Activated CD4-positive, alpha-beta T cell treated with anti-CD3 and anti-CD28 coated beads for 36 hours (primary cell): Measurements from ENCODE around the gene MCRIP1. TPM values are rescaled to one million over a fixed set of nuclear protein-coding genes. Genes with fewer than 3 reads are reported as not detected.

Experiments used
- ATAC-seq: fragments of 200-7000 bp; cut with Tn5 transposase; one replicate; pipeline ENCODE4 v1.10.0; 2021; ENCODE audit warnings: mild to moderate bottlenecking, moderate library complexity
- CTCF ChIA-PET: fragments of 350-600 bp; sonication (Branson Sonifier 250); formaldehyde crosslinking; loops from one replicate; lab custom pipeline; 2021; ENCODE audit warnings: antibody characterized with exemption; lab: Charles Lee
- POLR2A ChIA-PET: fragments of 350-600 bp; sonication (Branson Sonifier 250); formaldehyde crosslinking; loops from one replicate; lab custom pipeline; 2021; ENCODE audit warnings: antibody characterized with exemption, inconsistent platforms; lab: Charles Lee
- DNase-seq: peaks from one replicate; pipeline ENCODE4 v3.0.0-alpha.2; 2020
- H3K27ac Mint-ChIP-seq: one replicate; pipeline ENCODE4 v1.8.0; 2021; ENCODE audit warnings: mixed read lengths
- H3K27me3 Mint-ChIP-seq: one replicate; pipeline ENCODE4 v1.8.0; 2021; ENCODE audit warnings: mixed read lengths
- H3K36me3 Mint-ChIP-seq: one replicate; pipeline ENCODE4 v1.8.0; 2021; ENCODE audit warnings: low read depth, mixed read lengths
- H3K4me1 Mint-ChIP-seq: one replicate; pipeline ENCODE4 v1.8.0; 2021; ENCODE audit warnings: mixed read lengths
- H3K4me3 Mint-ChIP-seq: one replicate; pipeline ENCODE4 v1.8.0; 2021; ENCODE audit warnings: mild to moderate bottlenecking, moderate library complexity, mixed read lengths
- H3K9me3 Mint-ChIP-seq: one replicate; pipeline ENCODE4 v1.8.0; 2021; ENCODE audit warnings: low read depth, mixed read lengths
- intact Hi-C, 2 experiments: fragments of 100-400 bp; cut with DNase I in 1 of 2; cut with micrococcal nuclease in 1 of 2; formaldehyde crosslinking; loops; one replicate each; pipeline versions ENCODE4 v1.14.2 to v1.15.1; 2022 to 2024; cut with DNase I, micrococcal nuclease
- total RNA-seq, 2 experiments: library from RNA; stranded (reverse); gene quantifications; one replicate each; pipeline ENCODE4 v1.2.3, GENCODE V29; 2021

Gene MCRIP1
- total RNA-seq, 2 experiments from 2014 or later = 45.8 to 50.4 TPM

DNA sequence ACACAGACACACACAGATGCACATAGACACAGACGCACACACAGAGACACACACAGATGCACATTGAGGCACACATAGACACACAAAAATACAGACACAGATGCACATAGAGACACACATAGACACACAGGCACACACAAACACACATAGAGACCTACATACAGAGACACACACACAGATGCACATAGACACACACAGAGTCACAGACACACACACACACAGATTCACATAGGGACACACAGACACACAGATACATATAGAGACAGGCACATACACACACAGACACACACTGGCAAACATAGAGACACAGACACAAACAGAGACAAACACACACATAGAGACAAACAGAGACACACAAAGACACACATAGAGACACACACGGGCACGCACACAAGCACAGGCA lies 39.0 kb downstream of the MCRIP1 start:
- intact Hi-C loops = no loop called here
- no peaks in the 10 kb centered on the region for H3K9me3 Mint-ChIP-seq
- CTCF ChIA-PET = no interaction called here
- no peaks in the 10 kb centered on the region for H3K27me3 Mint-ChIP-seq
- no peaks in the 10 kb centered on the region for H3K4me1 Mint-ChIP-seq
- POLR2A ChIA-PET = no interaction called here
- DNase-seq (no peak), ATAC-seq (no peak)
- H3K4me3 Mint-ChIP-seq = no peak overlapping the region
- no peaks in the 10 kb centered on the region for H3K36me3 Mint-ChIP-seq
- no peak overlapping the region for H3K27ac Mint-ChIP-seq

DNA sequence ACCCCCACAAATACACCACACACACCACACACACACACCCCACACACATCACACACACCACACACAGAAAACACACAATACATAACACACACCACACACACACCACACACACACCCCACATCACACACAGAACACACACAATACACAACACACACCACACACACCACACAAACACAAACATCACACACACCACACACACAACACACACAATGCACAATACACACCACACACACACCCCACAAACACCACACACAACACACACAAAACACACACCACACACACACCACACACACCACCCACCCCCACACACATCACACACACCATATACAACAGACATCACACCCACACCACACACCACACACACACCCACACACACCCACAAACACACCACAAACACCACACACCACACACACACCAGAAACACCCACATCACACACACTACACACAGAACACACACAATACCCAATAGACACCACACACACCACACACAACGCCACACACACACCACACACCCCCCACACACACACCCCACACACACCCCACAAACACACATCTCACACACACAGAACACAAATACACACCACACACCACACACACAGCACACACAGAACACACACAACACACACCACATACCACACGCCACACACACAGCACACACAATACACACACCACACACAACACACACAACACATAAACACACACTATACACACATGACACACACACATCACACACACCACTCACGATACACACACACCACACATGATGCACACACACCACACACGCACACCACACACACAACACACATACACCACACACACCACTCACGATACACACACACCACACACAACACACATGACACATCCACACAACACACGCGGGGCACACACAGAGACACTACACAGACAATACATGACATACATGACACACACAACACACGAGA lies 40.1 kb downstream of the MCRIP1 start:
- no peak overlapping the region for H3K4me3 Mint-ChIP-seq
- no peak overlapping the region for H3K27ac Mint-ChIP-seq
- no peaks in the 10 kb centered on the region for H3K4me1 Mint-ChIP-seq
- ChIA-PET CTCF (no interaction called here), POLR2A (no interaction called here)
- H3K27me3 Mint-ChIP-seq = no peaks in the 10 kb centered on the region
- ATAC-seq (no peak), DNase-seq (no peak)
- H3K9me3 Mint-ChIP-seq = no peaks in the 10 kb centered on the region
- H3K36me3 Mint-ChIP-seq = no peaks in the 10 kb centered on the region
- intact Hi-C loops = no loop called here

Other genes starting within 250 kb of the MCRIP1 start
- gene NPLOC4, start 196.2 kb downstream of the MCRIP1 start, total RNA-seq = 10 to 100 TPM; 71.8 to 93.1 TPM
- under 1 TPM; 0.34 to 0.35 TPM for gene TSPAN10, start 196.1 kb downstream of the MCRIP1 start, total RNA-seq
- gene PDE6G, start 176.7 kb downstream of the MCRIP1 start, total RNA-seq = 1 to 10 TPM; 1.4 to 2.5 TPM
- 10 to 100 TPM; 29.4 to 45.3 TPM for gene OXLD1, start 166.7 kb downstream of the MCRIP1 start, total RNA-seq
- gene CCDC137, start 166.6 kb downstream of the MCRIP1 start, total RNA-seq = 10 to 100 TPM; 30.0 to 36.6 TPM
- 10 to 100 TPM; 39.0 to 39.1 TPM for gene ARL16, start 149.5 kb downstream of the MCRIP1 start, total RNA-seq
- 100 to 1,000 TPM; 100 to 102 TPM for gene HGS, start 149.3 kb downstream of the MCRIP1 start, total RNA-seq
- gene MRPL12, start 129.9 kb downstream of the MCRIP1 start, total RNA-seq = 100 to 1,000 TPM in 1 of 2 experiments, 10 to 100 TPM in 1; 94.0 to 116 TPM
- 10 to 100 TPM; 28.6 to 31.8 TPM for gene SLC25A10, start 121.0 kb downstream of the MCRIP1 start, total RNA-seq
- gene GCGR, start 29.1 kb downstream of the MCRIP1 start, total RNA-seq = not detected
- gene PPP1R27, start 1.8 kb upstream of the MCRIP1 start, total RNA-seq = not detected
- 100 to 1,000 TPM; 414 to 578 TPM for gene P4HB, start 27.2 kb upstream of the MCRIP1 start, total RNA-seq
- 100 to 1,000 TPM; 513 to 661 TPM for gene ARHGDIA, start 38.0 kb upstream of the MCRIP1 start, total RNA-seq
- gene ALYREF, start 58.3 kb upstream of the MCRIP1 start, total RNA-seq = 100 to 1,000 TPM; 197 to 230 TPM
- gene ANAPC11, start 58.4 kb upstream of the MCRIP1 start, total RNA-seq = 100 to 1,000 TPM in 1 of 2 experiments, 10 to 100 TPM in 1; 79.9 to 131 TPM
- gene NPB, start 68.9 kb upstream of the MCRIP1 start, total RNA-seq = under 1 TPM in 1 of 2 experiments, not detected in 1; 0.14 TPM
- 10 to 100 TPM; 19.7 to 24.0 TPM for gene PCYT2, start 78.1 kb upstream of the MCRIP1 start, total RNA-seq
- 10 to 100 TPM; 29.3 to 31.8 TPM for gene SIRT7, start 84.9 kb upstream of the MCRIP1 start, total RNA-seq
- 10 to 100 TPM; 15.3 to 18.3 TPM for gene MAFG, start 94.4 kb upstream of the MCRIP1 start, total RNA-seq
- 100 to 1,000 TPM; 110 to 134 TPM for gene PYCR1, start 104.0 kb upstream of the MCRIP1 start, total RNA-seq
- not detected for gene MYADML2, start 113.9 kb upstream of the MCRIP1 start, total RNA-seq
- gene NOTUM, start 127.9 kb upstream of the MCRIP1 start, total RNA-seq = under 1 TPM; 0.87 to 0.97 TPM
- gene ASPSCR1, start 144.3 kb upstream of the MCRIP1 start, total RNA-seq = 10 to 100 TPM; 23.3 to 26.5 TPM
- 10 to 100 TPM; 77.5 to 84.1 TPM for gene CENPX, start 189.6 kb upstream of the MCRIP1 start, total RNA-seq
- 10 to 100 TPM; 17.6 to 20.6 TPM for gene LRRC45, start 190.0 kb upstream of the MCRIP1 start, total RNA-seq
- 10 to 100 TPM in 1 of 2 experiments, 1 to 10 TPM in 1; 9.6 to 10.6 TPM for gene RAC3, start 198.4 kb upstream of the MCRIP1 start, total RNA-seq
- 100 to 1,000 TPM; 105 to 166 TPM for gene DCXR, start 204.4 kb upstream of the MCRIP1 start, total RNA-seq
- 10 to 100 TPM; 16.9 to 17.5 TPM for gene RFNG, start 218.5 kb upstream of the MCRIP1 start, total RNA-seq
- gene GPS1, start 218.6 kb upstream of the MCRIP1 start, total RNA-seq = 10 to 100 TPM; 69.0 to 73.5 TPM
- gene DUS1L, start 232.5 kb upstream of the MCRIP1 start, total RNA-seq = 100 to 1,000 TPM; 119 to 124 TPM